Tibial nerve (tissue), 4 donors: ENCODE measurements around the gene CARHSP1.

ENCODE experiments used
- EP300 ChIP-seq, 2 donors: sonication (generic); formaldehyde crosslinking; IDR thresholded peaks; one replicate each; pipeline ENCODE4 v1.6.1; 2017; ENCODE audit warnings: antibody characterized with exemption in 2 of 2, mild to moderate bottlenecking in 1 of 2
- TF ChIP-seq, protein P1 (sequence below), 5 experiments: fragments of 200-600 bp in 3 of 5; fragments of 450-650 bp in 2 of 5; sonication (generic) in 3 of 5; IDR thresholded peaks; one replicate each; pipeline ENCODE4 v1.5.1; 2016 to 2019; ENCODE audit warnings: antibody characterized with exemption in 5 of 5, mild to moderate bottlenecking in 3 of 5, moderate library complexity in 2 of 5

DNA sequence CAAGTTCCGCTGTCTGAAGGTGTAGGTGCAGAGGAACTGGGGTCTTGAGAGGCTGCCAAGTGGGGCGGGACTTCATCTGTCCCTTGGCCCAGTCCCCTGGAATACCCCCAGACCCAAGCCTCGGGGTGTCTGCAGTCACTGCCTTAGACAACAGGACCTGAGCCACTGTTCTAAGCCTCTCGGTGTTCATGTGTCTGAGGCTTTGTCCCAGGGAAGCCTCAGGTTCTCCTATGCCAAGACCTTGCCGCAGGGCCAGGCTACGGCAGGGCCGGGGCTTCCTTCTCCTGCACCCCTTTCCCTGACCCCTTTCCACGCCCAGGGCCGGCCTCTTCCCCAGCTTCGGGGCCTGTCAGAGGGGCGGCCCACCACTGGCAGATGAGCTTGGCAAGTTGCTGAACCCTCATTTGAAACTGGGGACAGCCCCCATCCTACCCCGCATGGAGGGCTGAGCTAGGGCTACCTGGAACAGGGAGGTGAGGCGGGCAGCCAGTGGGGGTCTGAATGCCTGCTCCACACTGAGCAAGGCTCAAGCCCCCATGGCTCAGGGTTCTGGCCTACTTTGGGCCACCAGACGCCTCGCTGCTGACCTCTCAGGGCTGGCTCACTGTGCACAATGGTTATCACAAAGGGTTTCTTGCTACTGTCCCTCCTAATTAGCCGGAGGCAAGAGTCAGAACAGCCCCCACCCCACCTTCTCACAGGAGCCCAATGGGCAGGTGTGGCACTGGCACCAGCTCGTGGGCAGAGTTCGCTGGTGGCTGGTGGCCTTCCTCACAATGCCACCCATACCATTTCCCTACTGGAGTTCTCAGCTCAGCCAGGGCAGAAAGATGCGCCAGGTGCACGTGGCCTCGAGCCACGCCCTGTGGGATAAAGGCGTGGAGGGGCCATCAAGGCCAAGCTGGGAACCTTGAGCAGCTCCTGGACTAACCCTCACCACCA, 20.4 kb upstream of the CARHSP1 start:
- TF ChIP-seq, protein P1, sequence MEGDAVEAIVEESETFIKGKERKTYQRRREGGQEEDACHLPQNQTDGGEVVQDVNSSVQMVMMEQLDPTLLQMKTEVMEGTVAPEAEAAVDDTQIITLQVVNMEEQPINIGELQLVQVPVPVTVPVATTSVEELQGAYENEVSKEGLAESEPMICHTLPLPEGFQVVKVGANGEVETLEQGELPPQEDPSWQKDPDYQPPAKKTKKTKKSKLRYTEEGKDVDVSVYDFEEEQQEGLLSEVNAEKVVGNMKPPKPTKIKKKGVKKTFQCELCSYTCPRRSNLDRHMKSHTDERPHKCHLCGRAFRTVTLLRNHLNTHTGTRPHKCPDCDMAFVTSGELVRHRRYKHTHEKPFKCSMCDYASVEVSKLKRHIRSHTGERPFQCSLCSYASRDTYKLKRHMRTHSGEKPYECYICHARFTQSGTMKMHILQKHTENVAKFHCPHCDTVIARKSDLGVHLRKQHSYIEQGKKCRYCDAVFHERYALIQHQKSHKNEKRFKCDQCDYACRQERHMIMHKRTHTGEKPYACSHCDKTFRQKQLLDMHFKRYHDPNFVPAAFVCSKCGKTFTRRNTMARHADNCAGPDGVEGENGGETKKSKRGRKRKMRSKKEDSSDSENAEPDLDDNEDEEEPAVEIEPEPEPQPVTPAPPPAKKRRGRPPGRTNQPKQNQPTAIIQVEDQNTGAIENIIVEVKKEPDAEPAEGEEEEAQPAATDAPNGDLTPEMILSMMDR (IDR thresholded peaks at IDR 0.05), result no peak
- no peak for TF ChIP-seq EP300 (IDR thresholded peaks at IDR 0.05)
